ENCODE data around the gene NKD1. TPM values are rescaled to one million over a fixed set of nuclear protein-coding genes. Genes with fewer than 3 reads are reported as not detected.

NKD1 gene
- total RNA-seq, 1 experiment from 2014 or later: 0.44 TPM

- POLR2A ChIA-PET (ENCODE audit: unreplicated experiment): no interaction called here
- H3F3A ChIP-seq (ENCODE audit: insufficient read depth, low read depth): no peaks in the 10 kb centered on the region
- no peak overlapping the region for H2AFZ ChIP-seq
Observed at GRCh38 chr16:50595859-50596258, 47.7 kb downstream of the NKD1 start.

DNA sequence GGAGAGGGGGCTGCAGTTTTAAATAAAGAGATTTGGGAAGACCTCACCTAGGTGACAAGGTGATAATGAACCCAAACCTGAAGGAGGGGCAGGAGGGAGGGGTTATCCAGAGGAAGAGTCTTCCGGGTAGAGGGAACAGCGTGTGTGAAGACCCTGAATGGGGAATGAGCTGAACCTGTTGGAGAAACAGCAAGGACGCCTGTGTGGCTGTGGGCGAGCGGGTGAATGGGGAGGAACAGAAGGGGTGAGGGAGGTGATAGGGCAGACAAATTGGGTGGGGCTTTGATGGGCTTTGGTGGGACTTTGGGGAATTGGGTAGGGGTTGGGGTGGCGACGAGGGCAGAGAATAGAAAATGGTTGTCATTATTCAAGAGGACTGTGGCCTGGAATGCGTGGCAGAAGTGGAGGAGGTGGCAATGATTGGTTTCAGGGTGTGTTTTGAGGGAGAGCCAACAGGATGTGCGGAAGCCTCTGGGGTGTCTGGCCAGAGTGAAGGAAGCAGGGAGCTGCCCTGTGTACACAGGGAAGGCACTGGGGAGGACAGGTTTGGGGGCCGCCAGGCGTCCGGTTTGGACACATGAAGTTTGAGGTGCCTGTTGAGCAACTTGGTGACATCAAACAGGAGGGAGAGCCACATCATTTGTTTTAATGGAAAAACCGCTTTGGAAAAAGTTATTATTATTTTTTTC is 48.7 kb downstream of the NKD1 start:
- no peak overlapping the region for H3K4me3 ChIP-seq
- H3K36me3 ChIP-seq (ENCODE audit: low read depth): no peaks in the 10 kb centered on the region
- no peaks in the 10 kb centered on the region for H3K4me1 ChIP-seq (replicated peaks; ENCODE audit: insufficient read depth)
- H3K27ac ChIP-seq: no peak overlapping the region
- H3K9me2 ChIP-seq (ENCODE audit: insufficient read depth): no peaks in the 10 kb centered on the region
- intact Hi-C loops (cut with micrococcal nuclease; ENCODE audit: unreplicated experiment): no loop called here
- no peak for DNase-seq
- no peaks in the 10 kb centered on the region for H3K9me3 ChIP-seq (ENCODE audit: insufficient read depth, low read depth)
- BruUV-seq (replicated peaks): no TSS peak
- CTCF ChIA-PET: no interaction called here
- POLR2A ChIA-PET (ENCODE audit: unreplicated experiment): no interaction called here
- H4K20me1 ChIP-seq (ENCODE audit: insufficient read depth): no peaks in the 10 kb centered on the region
- no peaks in the 10 kb centered on the region for H3K79me2 ChIP-seq (ENCODE audit: low read depth)
- H3K4me2 ChIP-seq: no peak overlapping the region
- no peaks in the 10 kb centered on the region for H3F3A ChIP-seq (ENCODE audit: insufficient read depth, low read depth)
- TF ChIP-seq EZH2 (IDR thresholded peaks at IDR 0.05; ENCODE audit: low read depth) (no peak), CTCF (conservative IDR thresholded peaks at IDR 0.05) (no peak)
- no peaks in the 10 kb centered on the region for H3K27me3 ChIP-seq (ENCODE audit: insufficient read depth, low read depth)
- no peak overlapping the region for H2AFZ ChIP-seq

More at GRCh38 chr16:50595859-50596258, 47.7 kb downstream of the NKD1 start:
- no TSS peak for BruUV-seq (replicated peaks)
- DNase-seq: no peak
- TF ChIP-seq EZH2 (IDR thresholded peaks at IDR 0.05; ENCODE audit: low read depth): no peak
- no peak for TF ChIP-seq CTCF (conservative IDR thresholded peaks at IDR 0.05)
- Histone ChIP-seq H3K9me3 (ENCODE audit: insufficient read depth, low read depth) (no peaks in the 10 kb centered on the region), H3K79me2 (ENCODE audit: low read depth) (no peaks in the 10 kb centered on the region), H4K20me1 (ENCODE audit: insufficient read depth) (no peaks in the 10 kb centered on the region), H3K4me1 (replicated peaks; ENCODE audit: insufficient read depth) (no peaks in the 10 kb centered on the region), H3K4me2 (no peak overlapping the region), H3K27ac (no peak overlapping the region), H3K36me3 (ENCODE audit: low read depth) (no peaks in the 10 kb centered on the region), H3K27me3 (ENCODE audit: insufficient read depth, low read depth) (no peaks in the 10 kb centered on the region), H3K9me2 (ENCODE audit: insufficient read depth) (no peaks in the 10 kb centered on the region), H3K4me3 (no peak overlapping the region)
- CTCF ChIA-PET: no interaction called here
- intact Hi-C loops (cut with micrococcal nuclease; ENCODE audit: unreplicated experiment): no loop called here

- no peaks in the 10 kb centered on the region for H3K27me3 ChIP-seq (ENCODE audit: insufficient read depth, low read depth)
- no peak overlapping the region for H2AFZ ChIP-seq
- ChIA-PET CTCF (no interaction called here), POLR2A (ENCODE audit: unreplicated experiment) (no interaction called here)
- no peak overlapping the region for H3K4me3 ChIP-seq
- TF ChIP-seq CTCF (conservative IDR thresholded peaks at IDR 0.05): no peak
- no peak for TF ChIP-seq EZH2 (IDR thresholded peaks at IDR 0.05; ENCODE audit: low read depth)
- H4K20me1 ChIP-seq (ENCODE audit: insufficient read depth): no peaks in the 10 kb centered on the region
- no peaks in the 10 kb centered on the region for H3K36me3 ChIP-seq (ENCODE audit: low read depth)
- no peaks in the 10 kb centered on the region for H3K4me1 ChIP-seq (replicated peaks; ENCODE audit: insufficient read depth)
- H3K27ac ChIP-seq: no peak overlapping the region
- H3K9me3 ChIP-seq (ENCODE audit: insufficient read depth, low read depth): no peaks in the 10 kb centered on the region
- intact Hi-C loops (cut with micrococcal nuclease; ENCODE audit: unreplicated experiment): no loop called here
- H3F3A ChIP-seq (ENCODE audit: insufficient read depth, low read depth): no peaks in the 10 kb centered on the region
- H3K79me2 ChIP-seq (ENCODE audit: low read depth): no peaks in the 10 kb centered on the region
- no peak for DNase-seq
- no peak overlapping the region for H3K4me2 ChIP-seq
- H3K9me2 ChIP-seq (ENCODE audit: insufficient read depth): no peaks in the 10 kb centered on the region
- BruUV-seq (replicated peaks): no TSS peak
Observed at GRCh38 chr16:50597563-50598255, 49.5 kb downstream of the NKD1 start.
